ENCODE results near the gene NFATC3.

Gene NFATC3

GRCh38 chr16:68066763-68067162 lies 18.4 kb upstream of the NFATC3 start:
- TF ChIP-seq GATA1 (IDR thresholded peaks at IDR 0.05; ENCODE audit: low read depth, low read length) (no peak), POLR2A (IDR thresholded peaks at IDR 0.05; ENCODE audit: low read length) (no peak)
- DNase-seq = no peak

GRCh38 chr16:68068926-68069325 lies 16.2 kb upstream of the NFATC3 start:
- DNase-seq = no peak
- TF ChIP-seq POLR2A (IDR thresholded peaks at IDR 0.05; ENCODE audit: low read length) = no peak
- TF ChIP-seq GATA1 (IDR thresholded peaks at IDR 0.05; ENCODE audit: low read depth, low read length) = no peak

- no peak for DNase-seq
- no peak for TF ChIP-seq GATA1 (IDR thresholded peaks at IDR 0.05; ENCODE audit: low read depth, low read length)
- TF ChIP-seq POLR2A (IDR thresholded peaks at IDR 0.05; ENCODE audit: low read length) = no peak
These were observed 15.5 kb upstream of the NFATC3 start for GRCh38 chr16:68069511-68070248.

- TF ChIP-seq POLR2A (IDR thresholded peaks at IDR 0.05; ENCODE audit: low read length) = no peak
- TF ChIP-seq GATA1 (IDR thresholded peaks at IDR 0.05; ENCODE audit: low read depth, low read length) = no peak
- no peak for DNase-seq
These were observed 14.9 kb upstream of the NFATC3 start for GRCh38 chr16:68070249-68070730.

- no peak for DNase-seq
- TF ChIP-seq GATA1 (IDR thresholded peaks at IDR 0.05; ENCODE audit: low read depth, low read length) = no peak
- no peak for TF ChIP-seq POLR2A (IDR thresholded peaks at IDR 0.05; ENCODE audit: low read length)
These were observed 14.2 kb upstream of the NFATC3 start for GRCh38 chr16:68070806-68071517.

- TF ChIP-seq POLR2A (IDR thresholded peaks at IDR 0.05; ENCODE audit: low read length) (no peak), GATA1 (IDR thresholded peaks at IDR 0.05; ENCODE audit: low read depth, low read length) (no peak)
- DNase-seq = no peak
These were observed 13.7 kb upstream of the NFATC3 start for GRCh38 chr16:68071518-68071901.

GRCh38 chr16:68072038-68072695 lies 13.0 kb upstream of the NFATC3 start:
- no peak for TF ChIP-seq POLR2A (IDR thresholded peaks at IDR 0.05; ENCODE audit: low read length)
- TF ChIP-seq GATA1 (IDR thresholded peaks at IDR 0.05; ENCODE audit: low read depth, low read length) = no peak
- DNase-seq = peak; percentile 92

- DNase-seq = no peak
- no peak for TF ChIP-seq POLR2A (IDR thresholded peaks at IDR 0.05; ENCODE audit: low read length)
- no peak for TF ChIP-seq GATA1 (IDR thresholded peaks at IDR 0.05; ENCODE audit: low read depth, low read length)
These were observed 11.0 kb upstream of the NFATC3 start for GRCh38 chr16:68073902-68074760.

- TF ChIP-seq GATA1 (IDR thresholded peaks at IDR 0.05; ENCODE audit: low read depth, low read length) (no peak), POLR2A (IDR thresholded peaks at IDR 0.05; ENCODE audit: low read length) (no peak)
- DNase-seq = no peak
These were observed 10.2 kb upstream of the NFATC3 start for GRCh38 chr16:68074850-68075555.

- TF ChIP-seq POLR2A (IDR thresholded peaks at IDR 0.05; ENCODE audit: low read length) = no peak
- no peak for TF ChIP-seq GATA1 (IDR thresholded peaks at IDR 0.05; ENCODE audit: low read depth, low read length)
- DNase-seq = no peak
These were observed 9.2 kb upstream of the NFATC3 start for GRCh38 chr16:68075980-68076379.

GRCh38 chr16:68076560-68076959 lies 8.6 kb upstream of the NFATC3 start:
- no peak for DNase-seq
- no peak for TF ChIP-seq POLR2A (IDR thresholded peaks at IDR 0.05; ENCODE audit: low read length)
- TF ChIP-seq GATA1 (IDR thresholded peaks at IDR 0.05; ENCODE audit: low read depth, low read length) = no peak

GRCh38 chr16:68077866-68078700 lies 7.1 kb upstream of the NFATC3 start:
- TF ChIP-seq GATA1 (IDR thresholded peaks at IDR 0.05; ENCODE audit: low read depth, low read length) = no peak
- TF ChIP-seq POLR2A (IDR thresholded peaks at IDR 0.05; ENCODE audit: low read length) = no peak
- peak in 1 of 2 experiments; percentile 38 for DNase-seq

All from erythroblast (primary cell).